ENCODE measurements around the gene EHMT1. TPM values are rescaled to one million over a fixed set of nuclear protein-coding genes. Genes with fewer than 3 reads are reported as not detected.
"Not testable (repeated sequence)": the region's sequence is repeated elsewhere in the genome, so short reads cannot be mapped to it uniquely, and the experiment has no call there.

Gene EHMT1
- total and polyA plus RNA-seq, 4 experiments from 2014 or later = 6.7 to 118 (median 67.5) TPM

DNA sequence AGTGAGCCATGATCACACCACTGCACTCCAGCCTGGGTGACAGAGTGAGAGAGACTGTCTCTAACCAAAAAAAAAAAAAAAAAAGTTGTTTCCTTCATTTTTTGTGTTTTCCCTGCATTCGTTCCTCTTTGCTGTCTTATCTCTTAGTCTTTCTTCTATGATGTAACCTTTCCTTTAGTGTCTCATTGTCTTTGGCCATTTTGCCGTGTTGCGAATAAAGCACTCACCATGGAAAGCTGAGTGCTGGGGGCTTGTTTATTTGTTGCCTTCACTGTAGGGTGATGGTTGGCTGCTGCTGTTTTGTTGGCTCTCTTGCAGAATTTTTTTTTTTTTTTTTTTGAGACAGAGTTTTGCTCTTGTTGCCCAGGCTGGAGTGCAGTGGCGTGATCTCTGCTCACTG is 7.7 kb downstream of the EHMT1 start:
- DNase-seq = no peak
- H3K27ac ChIP-seq (ENCODE audit: low read depth, low read length) = no peak overlapping the region
- no peaks in the 10 kb centered on the region for H3K27me3 Mint-ChIP-seq
- intact Hi-C loops (cut with micrococcal nuclease) = no loop called here
- peak overlapping the region in 3 of 8 donors; percentile 22 to 67 (median 46) for H3K4me3 Mint-ChIP-seq
- no peaks in the 10 kb centered on the region for H3K36me3 ChIP-seq (ENCODE audit: insufficient read depth, low read length)
- peaks cover 64% of the 10 kb centered on the region for H3K4me1 ChIP-seq (ENCODE audit: insufficient read depth, low read length)
- H3K27me3 ChIP-seq (ENCODE audit: insufficient read depth, low read length) = no peaks in the 10 kb centered on the region
- H3K4me3 ChIP-seq (ENCODE audit: low read length in 2 of 2) = no peak overlapping the region
- ChIA-PET POLR2A (ENCODE audit: partially characterized antibody) (interaction anchor here (0.7 to 3.0 kb wide), 2 partner anchors 7 to 16 kb away, joined by 3 to 21 read pairs; partner anchors contain the start of gene EHMT1), CTCF (ENCODE audit: partially characterized antibody) (no interaction called here)
- peak overlapping the region in 4 of 7 donors; percentile 43 to 82 (median 75) for H3K27ac Mint-ChIP-seq
- peaks cover 31 to 77% (median 50%) of the 10 kb centered on the region in 4 donors for H3K4me1 Mint-ChIP-seq
- peaks cover 3 to 12% of the 10 kb centered on the region in 2 donors for H3K36me3 Mint-ChIP-seq
- no peaks in the 10 kb centered on the region for H3K9me3 Mint-ChIP-seq
- H3K9me3 ChIP-seq (ENCODE audit: control insufficient read depth in 1 of 2, low read length in 2 of 2) = no peaks in the 10 kb centered on the region

- not testable (repeated sequence) for H3K27ac Mint-ChIP-seq
- CTCF ChIA-PET (ENCODE audit: partially characterized antibody) = interaction anchor here (1.3 kb wide), 1 partner anchor 8 kb away, joined by 5 read pairs; no protein-coding TSS in a partner anchor
Measured at GRCh38 chr9:137627406-137627805, 8.6 kb downstream of the EHMT1 start.

GRCh38 chr9:137630126-137630525 is 11.3 kb downstream of the EHMT1 start:
- H3K27me3 ChIP-seq (ENCODE audit: insufficient read depth, low read length) = no peaks in the 10 kb centered on the region
- ChIA-PET POLR2A (ENCODE audit: partially characterized antibody) (interaction anchor here (1.6 kb wide), 1 partner anchor 11 kb away, joined by 5 read pairs; the partner anchor contains the start of gene EHMT1), CTCF (ENCODE audit: partially characterized antibody) (interaction anchor here (0.7 to 2.1 kb wide), 3 partner anchors 9 to 43 kb away, joined by 3 to 6 read pairs (median 4); no protein-coding TSS in a partner anchor)
- peaks cover 9 to 11% of the 10 kb centered on the region in 2 donors for H3K36me3 Mint-ChIP-seq
- peak overlapping the region in 4 of 8 donors; percentile 5 to 22 (median 18) for H3K4me3 Mint-ChIP-seq
- DNase-seq = no peak
- H3K9me3 Mint-ChIP-seq = no peaks in the 10 kb centered on the region
- peaks cover 59% of the 10 kb centered on the region for H3K4me1 ChIP-seq (ENCODE audit: insufficient read depth, low read length)
- H3K9me3 ChIP-seq (ENCODE audit: control insufficient read depth in 1 of 2, low read length in 2 of 2) = no peaks in the 10 kb centered on the region
- no peak overlapping the region for H3K4me3 ChIP-seq (ENCODE audit: low read length in 2 of 2)
- peak overlapping the region in 5 of 7 donors; percentile 38 to 75 (median 57) for H3K27ac Mint-ChIP-seq
- H3K27me3 Mint-ChIP-seq = no peaks in the 10 kb centered on the region
- H3K36me3 ChIP-seq (ENCODE audit: insufficient read depth, low read length) = no peaks in the 10 kb centered on the region
- no peak overlapping the region for H3K27ac ChIP-seq (ENCODE audit: low read depth, low read length)
- intact Hi-C loops (cut with micrococcal nuclease) = no loop called here
- peaks cover 39 to 81% (median 56%) of the 10 kb centered on the region in 4 donors for H3K4me1 Mint-ChIP-seq

More at GRCh38 chr9:137627406-137627805, 8.6 kb downstream of the EHMT1 start:
- POLR2A ChIA-PET (ENCODE audit: partially characterized antibody) = interaction anchor here (3.0 kb wide), 1 partner anchor 8 kb away, joined by 21 read pairs; the partner anchor contains the start of gene EHMT1
- intact Hi-C loops (cut with micrococcal nuclease); H3K9me3 ChIP-seq (ENCODE audit: control insufficient read depth in 1 of 2, low read length in 2 of 2); H3K36me3 ChIP-seq (ENCODE audit: insufficient read depth, low read length); DNase-seq; H3K4me3 Mint-ChIP-seq; H3K4me3 ChIP-seq (ENCODE audit: low read length in 2 of 2); H3K27me3 ChIP-seq (ENCODE audit: insufficient read depth, low read length); H3K27me3 Mint-ChIP-seq; H3K9me3 Mint-ChIP-seq: not testable (repeated sequence)
- peaks cover 35 to 80% (median 52%) of the 10 kb centered on the region in 4 donors for H3K4me1 Mint-ChIP-seq
- peaks cover 66% of the 10 kb centered on the region for H3K4me1 ChIP-seq (ENCODE audit: insufficient read depth, low read length)
- peak overlapping the region; percentile 7 for H3K27ac ChIP-seq (ENCODE audit: low read depth, low read length)
- peaks cover 3 to 12% of the 10 kb centered on the region in 2 donors for H3K36me3 Mint-ChIP-seq

- peaks cover 55% of the 10 kb centered on the region for H3K4me1 ChIP-seq (ENCODE audit: insufficient read depth, low read length)
- peaks cover 8 to 9% of the 10 kb centered on the region in 2 donors for H3K36me3 Mint-ChIP-seq
- H3K4me3 Mint-ChIP-seq = peak overlapping the region in 2 of 8 donors; percentile 13 to 20
- no peaks in the 10 kb centered on the region for H3K27me3 ChIP-seq (ENCODE audit: insufficient read depth, low read length)
- H3K36me3 ChIP-seq (ENCODE audit: insufficient read depth, low read length) = no peaks in the 10 kb centered on the region
- no peak overlapping the region for H3K27ac ChIP-seq (ENCODE audit: low read depth, low read length)
- DNase-seq = no peak
- no peaks in the 10 kb centered on the region for H3K9me3 Mint-ChIP-seq
- ChIA-PET POLR2A (ENCODE audit: partially characterized antibody) (interaction anchor here (1.6 kb wide), 1 partner anchor 12 kb away, joined by 5 read pairs; the partner anchor contains the start of gene EHMT1), CTCF (ENCODE audit: partially characterized antibody) (interaction anchor here (1.3 to 2.1 kb wide), 2 partner anchors 10 to 42 kb away, joined by 4 to 6 read pairs; no protein-coding TSS in a partner anchor)
- H3K4me1 Mint-ChIP-seq = peaks cover 35 to 76% (median 52%) of the 10 kb centered on the region in 4 donors
- H3K4me3 ChIP-seq (ENCODE audit: low read length in 2 of 2) = no peak overlapping the region
- H3K27me3 Mint-ChIP-seq = no peaks in the 10 kb centered on the region
- H3K27ac Mint-ChIP-seq = peak overlapping the region in 4 of 7 donors; percentile 20 to 87 (median 48)
- intact Hi-C loops (cut with micrococcal nuclease) = no loop called here
- H3K9me3 ChIP-seq (ENCODE audit: control insufficient read depth in 1 of 2, low read length in 2 of 2) = no peaks in the 10 kb centered on the region
Measured at GRCh38 chr9:137630679-137631078, 11.9 kb downstream of the EHMT1 start.

GRCh38 chr9:137631345-137632229 is 12.8 kb downstream of the EHMT1 start:
- ChIA-PET POLR2A (ENCODE audit: partially characterized antibody) (no interaction called here), CTCF (ENCODE audit: partially characterized antibody) (no interaction called here)
- Mint-ChIP-seq H3K36me3 (peaks cover 9 to 13% of the 10 kb centered on the region in 2 donors), H3K27me3 (no peaks in the 10 kb centered on the region), H3K9me3 (no peaks in the 10 kb centered on the region), H3K4me1 (peaks cover 37 to 76% (median 52%) of the 10 kb centered on the region in 4 donors), H3K27ac (peak overlapping the region in 3 of 7 donors; percentile 11 to 57 (median 17)), H3K4me3 (peak overlapping the region in 1 of 8 donors; percentile 35)
- Histone ChIP-seq H3K4me1 (ENCODE audit: insufficient read depth, low read length) (peaks cover 50% of the 10 kb centered on the region), H3K27ac (ENCODE audit: low read depth, low read length) (no peak overlapping the region), H3K27me3 (ENCODE audit: insufficient read depth, low read length) (no peaks in the 10 kb centered on the region), H3K9me3 (ENCODE audit: control insufficient read depth in 1 of 2, low read length in 2 of 2) (no peaks in the 10 kb centered on the region), H3K36me3 (ENCODE audit: insufficient read depth, low read length) (no peaks in the 10 kb centered on the region), H3K4me3 (ENCODE audit: low read length in 2 of 2) (no peak overlapping the region)
- DNase-seq = no peak
- intact Hi-C loops (cut with micrococcal nuclease) = no loop called here

DNA sequence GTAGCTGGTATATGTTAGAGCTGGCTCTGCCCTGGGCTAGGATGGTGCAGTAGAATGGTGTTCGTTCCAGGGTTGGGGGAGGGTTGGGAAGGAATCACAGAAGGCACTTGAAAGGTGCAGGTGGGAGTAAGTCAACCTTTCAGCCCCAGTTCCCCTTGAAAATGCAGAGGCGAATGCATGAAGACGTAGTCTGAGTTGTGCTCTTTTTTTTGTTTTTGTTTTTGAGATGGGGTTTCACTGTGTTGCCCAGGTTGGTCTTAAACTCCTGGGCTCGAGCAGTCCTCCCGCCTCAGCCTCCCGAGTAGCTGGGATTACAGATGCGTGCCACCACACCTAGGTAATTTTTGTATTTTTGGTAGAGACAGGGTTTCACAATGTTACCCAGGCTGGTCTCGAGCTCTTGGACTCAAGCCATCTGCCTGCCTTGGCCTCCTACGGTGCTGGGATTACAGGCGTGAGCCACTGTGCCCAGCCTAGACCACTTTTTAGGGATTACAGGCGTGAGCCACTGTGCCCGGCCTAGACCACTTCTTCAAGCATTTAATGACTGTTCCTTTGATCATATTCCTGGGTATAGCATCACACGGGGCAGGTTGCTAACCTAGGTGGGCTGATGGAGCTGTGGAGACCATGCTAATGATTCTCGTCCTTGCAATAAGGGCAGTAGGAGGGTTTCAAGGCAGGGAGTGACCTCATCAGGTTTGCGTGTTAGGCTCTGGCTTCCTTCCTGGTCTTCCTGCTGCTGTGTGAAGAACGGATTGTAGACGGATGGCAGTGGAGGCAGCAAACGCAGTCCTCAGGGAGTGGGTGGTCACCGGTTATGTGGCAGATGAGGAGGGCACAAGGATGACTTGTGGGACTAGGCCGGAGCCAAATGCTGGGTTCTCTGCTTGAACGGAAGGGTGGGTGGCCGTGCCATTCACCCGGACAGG is 13.7 kb downstream of the EHMT1 start:
- H3K4me1 ChIP-seq (ENCODE audit: insufficient read depth, low read length) = peaks cover 42% of the 10 kb centered on the region
- CTCF ChIA-PET (ENCODE audit: partially characterized antibody) = no interaction called here
- no peaks in the 10 kb centered on the region for H3K9me3 ChIP-seq (ENCODE audit: control insufficient read depth in 1 of 2, low read length in 2 of 2)
- Mint-ChIP-seq H3K9me3 (no peaks in the 10 kb centered on the region), H3K27me3 (no peaks in the 10 kb centered on the region), H3K27ac (peak overlapping the region in 5 of 7 donors; percentile 6 to 81 (median 40)), H3K4me3 (peak overlapping the region in 1 of 8 donors; percentile 35), H3K36me3 (peaks cover 9 to 13% of the 10 kb centered on the region in 2 donors), H3K4me1 (peaks cover 38 to 73% (median 52%) of the 10 kb centered on the region in 4 donors)
- DNase-seq = no peak
- no peak overlapping the region for H3K27ac ChIP-seq (ENCODE audit: low read depth, low read length)
- no peak overlapping the region for H3K4me3 ChIP-seq (ENCODE audit: low read length in 2 of 2)
- no peaks in the 10 kb centered on the region for H3K27me3 ChIP-seq (ENCODE audit: insufficient read depth, low read length)
- intact Hi-C loops (cut with micrococcal nuclease) = no loop called here
- POLR2A ChIA-PET (ENCODE audit: partially characterized antibody) = no interaction called here
- no peaks in the 10 kb centered on the region for H3K36me3 ChIP-seq (ENCODE audit: insufficient read depth, low read length)

All from CD4-positive, alpha-beta memory T cell (primary cell).